Measurements from ENCODE around the gene CCDC187. TPM values are rescaled to one million over a fixed set of nuclear protein-coding genes. Genes with fewer than 3 reads are reported as not detected.

Gene CCDC187
- total RNA-seq, 1 experiment from 2014 or later: not detected

DNA sequence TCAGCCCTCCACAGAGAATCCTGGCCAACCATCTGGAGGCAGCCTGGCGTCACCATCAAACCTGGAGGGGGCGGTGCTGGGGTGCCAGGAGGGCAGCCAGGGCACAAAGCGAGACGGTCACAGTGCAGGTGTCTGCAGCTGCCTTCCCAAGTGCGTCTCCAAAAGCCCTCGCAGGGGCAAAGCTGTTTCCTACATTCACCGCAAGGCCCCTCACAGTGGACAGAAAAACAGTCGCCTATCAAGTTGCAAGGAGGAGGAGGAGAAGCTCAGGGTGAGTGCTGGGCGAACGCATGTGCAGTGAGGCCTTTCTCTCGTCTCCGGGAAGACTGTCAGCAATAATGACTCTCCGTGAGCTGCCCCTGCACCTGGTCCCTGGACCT is 81.0 kb downstream of the CCDC187 start:
- Histone ChIP-seq H3K36me3 (ENCODE audit: insufficient read depth, low read length, poor library complexity, severe bottlenecking) (peaks cover 25% of the 10 kb centered on the region), H3K4me3 (ENCODE audit: low read depth, low read length, poor library complexity, severe bottlenecking) (no peak overlapping the region), H3K27ac (ENCODE audit: low read depth, low read length, poor library complexity, severe bottlenecking) (no peak overlapping the region), H3K4me1 (ENCODE audit: insufficient read depth, low read length, poor library complexity, severe bottlenecking) (peaks cover 48% of the 10 kb centered on the region), H3K9me3 (ENCODE audit: low read depth, low read length, poor library complexity, severe bottlenecking) (no peaks in the 10 kb centered on the region), H3K27me3 (replicated peaks; ENCODE audit: insufficient read depth, low read depth, low read length, poor library complexity) (no peaks in the 10 kb centered on the region)
- TF ChIP-seq, protein P1, sequence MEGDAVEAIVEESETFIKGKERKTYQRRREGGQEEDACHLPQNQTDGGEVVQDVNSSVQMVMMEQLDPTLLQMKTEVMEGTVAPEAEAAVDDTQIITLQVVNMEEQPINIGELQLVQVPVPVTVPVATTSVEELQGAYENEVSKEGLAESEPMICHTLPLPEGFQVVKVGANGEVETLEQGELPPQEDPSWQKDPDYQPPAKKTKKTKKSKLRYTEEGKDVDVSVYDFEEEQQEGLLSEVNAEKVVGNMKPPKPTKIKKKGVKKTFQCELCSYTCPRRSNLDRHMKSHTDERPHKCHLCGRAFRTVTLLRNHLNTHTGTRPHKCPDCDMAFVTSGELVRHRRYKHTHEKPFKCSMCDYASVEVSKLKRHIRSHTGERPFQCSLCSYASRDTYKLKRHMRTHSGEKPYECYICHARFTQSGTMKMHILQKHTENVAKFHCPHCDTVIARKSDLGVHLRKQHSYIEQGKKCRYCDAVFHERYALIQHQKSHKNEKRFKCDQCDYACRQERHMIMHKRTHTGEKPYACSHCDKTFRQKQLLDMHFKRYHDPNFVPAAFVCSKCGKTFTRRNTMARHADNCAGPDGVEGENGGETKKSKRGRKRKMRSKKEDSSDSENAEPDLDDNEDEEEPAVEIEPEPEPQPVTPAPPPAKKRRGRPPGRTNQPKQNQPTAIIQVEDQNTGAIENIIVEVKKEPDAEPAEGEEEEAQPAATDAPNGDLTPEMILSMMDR (conservative IDR thresholded peaks at IDR 0.05; ENCODE audit: low read depth, low read length): no peak
- no peak for TF ChIP-seq EZH2 (IDR thresholded peaks at IDR 0.05; ENCODE audit: borderline replicate concordance, low read depth, low read length, poor library complexity, severe bottlenecking)
- no TSS peak for BruUV-seq (replicated peaks)
- ChIA-PET POLR2A (ENCODE audit: low non-redundant PET) (interaction anchor here (0.6 kb wide), 1 partner anchor 17 kb away, joined by 4 read pairs; no protein-coding TSS in a partner anchor), CTCF (no interaction called here)
- intact Hi-C loops (cut with micrococcal nuclease; ENCODE audit: unreplicated experiment): loop anchor here (10.0 kb wide), 1 partner anchor 258 kb away; the partner anchor contains the start of gene UBAC1
- DNase-seq (ENCODE audit: low spot score): no peak

DNA sequence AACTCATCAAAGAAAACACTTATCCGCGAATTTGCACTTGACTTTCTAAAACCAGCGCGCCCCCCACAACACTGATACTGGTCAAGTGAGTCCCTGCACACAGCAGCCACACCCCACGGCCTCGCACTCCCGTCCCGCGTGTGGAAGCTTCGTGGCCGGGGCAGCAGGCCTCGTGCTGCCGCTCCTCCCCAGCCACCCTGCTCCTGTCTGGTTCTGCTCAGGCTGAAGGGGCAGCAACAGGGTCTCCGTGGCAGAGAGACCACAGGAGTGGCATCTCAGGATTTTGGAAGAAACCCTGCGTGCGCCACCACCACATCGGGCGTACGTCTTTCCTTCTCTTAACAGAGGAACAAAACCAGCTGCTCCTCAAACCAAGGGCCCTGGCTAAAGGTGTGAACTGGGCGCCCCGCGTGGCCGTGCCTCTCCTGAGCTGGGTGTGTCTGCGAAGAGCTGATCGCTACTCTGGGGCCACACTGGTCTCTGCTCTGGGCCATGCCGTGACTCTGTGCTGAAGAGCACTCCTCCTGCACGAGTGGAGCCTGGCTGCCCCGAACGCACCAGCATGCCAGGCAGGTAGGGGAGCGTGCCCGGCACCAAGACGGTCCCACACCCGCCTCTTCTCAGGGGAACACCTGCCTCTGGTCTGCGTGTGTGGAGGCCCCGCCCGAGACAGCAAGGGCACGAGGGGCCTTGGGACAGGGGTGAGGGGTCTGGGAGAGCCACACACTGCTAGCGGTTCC is 81.6 kb downstream of the CCDC187 start:
- Histone ChIP-seq H3K4me3 (ENCODE audit: low read depth, low read length, poor library complexity, severe bottlenecking) (no peak overlapping the region), H3K9me3 (ENCODE audit: low read depth, low read length, poor library complexity, severe bottlenecking) (no peaks in the 10 kb centered on the region), H3K36me3 (ENCODE audit: insufficient read depth, low read length, poor library complexity, severe bottlenecking) (peaks cover 28% of the 10 kb centered on the region), H3K27ac (ENCODE audit: low read depth, low read length, poor library complexity, severe bottlenecking) (no peak overlapping the region), H3K4me1 (ENCODE audit: insufficient read depth, low read length, poor library complexity, severe bottlenecking) (peaks cover 48% of the 10 kb centered on the region), H3K27me3 (replicated peaks; ENCODE audit: insufficient read depth, low read depth, low read length, poor library complexity) (no peaks in the 10 kb centered on the region)
- POLR2A ChIA-PET (ENCODE audit: low non-redundant PET): interaction anchor here (0.6 kb wide), 1 partner anchor 16 kb away, joined by 4 read pairs; no protein-coding TSS in a partner anchor
- BruUV-seq (replicated peaks): no TSS peak
- intact Hi-C loops (cut with micrococcal nuclease; ENCODE audit: unreplicated experiment): loop anchor here (10.0 kb wide), 1 partner anchor 258 kb away; the partner anchor contains the start of gene UBAC1
- CTCF ChIA-PET: no interaction called here
- TF ChIP-seq EZH2 (IDR thresholded peaks at IDR 0.05; ENCODE audit: borderline replicate concordance, low read depth, low read length, poor library complexity, severe bottlenecking): no peak
- TF ChIP-seq, protein P1 (conservative IDR thresholded peaks at IDR 0.05; ENCODE audit: low read depth, low read length): no peak
- DNase-seq (ENCODE audit: low spot score): no peak

DNA sequence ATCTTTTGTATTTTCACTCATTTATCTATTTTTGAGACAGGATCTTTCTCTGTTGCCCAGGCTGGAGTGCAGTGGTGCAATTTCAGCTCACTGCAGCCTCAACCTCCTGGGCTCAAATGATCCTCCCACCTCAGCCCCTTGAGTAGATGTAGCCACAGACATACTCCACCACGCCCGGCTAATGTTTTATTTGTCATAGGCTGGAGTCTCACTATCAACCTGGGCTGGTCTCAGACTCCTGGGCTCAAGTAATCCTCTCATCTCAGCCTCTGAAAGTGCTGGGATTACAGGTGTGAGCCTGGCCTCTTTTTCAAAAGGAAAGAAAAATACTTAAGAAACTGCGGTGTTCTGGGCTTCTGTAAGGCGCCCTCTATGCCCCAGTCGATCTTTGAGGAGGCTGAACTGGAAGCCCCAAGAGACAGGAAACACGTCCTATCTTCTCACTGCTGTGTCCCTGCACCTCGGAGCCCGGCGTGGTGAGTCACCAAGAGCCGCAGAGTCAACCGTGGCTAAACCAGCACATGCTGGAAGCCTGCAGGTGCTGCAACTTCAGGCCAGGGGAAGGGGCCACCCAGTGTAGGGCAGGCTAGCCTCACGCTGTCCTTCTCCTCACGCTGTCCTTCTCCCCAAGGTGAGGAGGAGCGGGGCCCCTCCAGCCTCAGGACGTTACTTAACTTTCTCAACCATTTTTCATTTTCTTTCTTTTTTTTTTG is 83.7 kb downstream of the CCDC187 start:
- DNase-seq (ENCODE audit: low spot score): peak; percentile 75
- no TSS peak for BruUV-seq (replicated peaks)
- CTCF ChIA-PET: no interaction called here
- Histone ChIP-seq H3K36me3 (ENCODE audit: insufficient read depth, low read length, poor library complexity, severe bottlenecking) (peaks cover 37% of the 10 kb centered on the region), H3K9me3 (ENCODE audit: low read depth, low read length, poor library complexity, severe bottlenecking) (no peaks in the 10 kb centered on the region), H3K27ac (ENCODE audit: low read depth, low read length, poor library complexity, severe bottlenecking) (peak overlapping the region; percentile 82), H3K4me3 (ENCODE audit: low read depth, low read length, poor library complexity, severe bottlenecking) (no peak overlapping the region), H3K4me1 (ENCODE audit: insufficient read depth, low read length, poor library complexity, severe bottlenecking) (peaks cover 39% of the 10 kb centered on the region), H3K27me3 (replicated peaks; ENCODE audit: insufficient read depth, low read depth, low read length, poor library complexity) (no peaks in the 10 kb centered on the region)
- intact Hi-C loops (cut with micrococcal nuclease; ENCODE audit: unreplicated experiment): loop anchor here (10.0 kb wide), 1 partner anchor 255 kb away; the partner anchor contains the start of gene UBAC1
- POLR2A ChIA-PET (ENCODE audit: low non-redundant PET): no interaction called here
- TF ChIP-seq EZH2 (IDR thresholded peaks at IDR 0.05; ENCODE audit: borderline replicate concordance, low read depth, low read length, poor library complexity, severe bottlenecking): no peak
- TF ChIP-seq, protein P1 (conservative IDR thresholded peaks at IDR 0.05; ENCODE audit: low read depth, low read length): no peak
